ENCODE results near the gene PI4K2A.

- TF ChIP-seq CTCF (IDR thresholded peaks at IDR 0.05; ENCODE audit: low read depth, low read length) = no peak
- TF ChIP-seq POLR2A (IDR thresholded peaks at IDR 0.05; ENCODE audit: extremely low read depth, insufficient read length) = no peak
- no peak for TF ChIP-seq MAX (IDR thresholded peaks at IDR 0.05; ENCODE audit: low read depth, low read length)
- no peak for TF ChIP-seq MYC (IDR thresholded peaks at IDR 0.05; ENCODE audit: low read depth, low read length)
Measured at GRCh38 chr10:97721871-97722780, 81.7 kb downstream of the PI4K2A start.

Measured in NB4 (cell line).